NCI-H1436 treated with DMSO at 0.1 percent for 48 hours (cell line): ENCODE measurements around the gene MRPL19.
"Not testable (repeated sequence)": the region's sequence is repeated elsewhere in the genome, so short reads cannot be mapped to it uniquely, and the experiment has no call there.

Experiments used
- DNase-seq: peaks from one replicate; lab custom pipeline; 2025; lab: John Stamatoyannopoulos, UW

The MRPL19 gene

GRCh38 chr2:75667884-75668283 is 21.3 kb downstream of the MRPL19 start:
- no peak for DNase-seq

DNA sequence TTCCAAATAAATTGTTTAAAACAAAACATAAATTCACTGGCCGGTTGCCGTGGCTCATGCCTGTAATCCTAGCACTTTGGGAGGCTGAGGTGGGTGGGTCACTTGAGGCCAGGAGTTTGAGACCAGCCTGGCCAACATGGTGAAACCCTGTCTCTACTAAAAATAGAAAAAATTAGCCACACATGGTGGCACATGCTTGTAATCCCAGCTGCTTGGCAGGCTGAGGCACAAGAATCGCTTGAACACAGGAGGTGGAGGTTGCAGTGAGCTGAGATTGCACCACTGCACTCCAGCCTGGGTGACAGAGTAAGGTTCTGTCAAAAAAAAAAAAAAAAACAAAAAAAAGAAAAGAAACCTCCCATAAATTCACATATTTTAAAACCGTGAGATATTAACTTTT is 28.8 kb downstream of the MRPL19 start:
- DNase-seq = not testable (repeated sequence)

- no peak for DNase-seq
Observed at GRCh38 chr2:75675908-75676307, 29.3 kb downstream of the MRPL19 start.

- no peak for DNase-seq
Observed at GRCh38 chr2:75676464-75676863, 29.9 kb downstream of the MRPL19 start.

- no peak for DNase-seq
Observed at GRCh38 chr2:75679556-75679955, 33.0 kb downstream of the MRPL19 start.

- no peak for DNase-seq
Observed at GRCh38 chr2:75680402-75680801, 33.8 kb downstream of the MRPL19 start.

GRCh38 chr2:75683430-75683829 is 36.8 kb downstream of the MRPL19 start:
- not testable (repeated sequence) for DNase-seq

DNA sequence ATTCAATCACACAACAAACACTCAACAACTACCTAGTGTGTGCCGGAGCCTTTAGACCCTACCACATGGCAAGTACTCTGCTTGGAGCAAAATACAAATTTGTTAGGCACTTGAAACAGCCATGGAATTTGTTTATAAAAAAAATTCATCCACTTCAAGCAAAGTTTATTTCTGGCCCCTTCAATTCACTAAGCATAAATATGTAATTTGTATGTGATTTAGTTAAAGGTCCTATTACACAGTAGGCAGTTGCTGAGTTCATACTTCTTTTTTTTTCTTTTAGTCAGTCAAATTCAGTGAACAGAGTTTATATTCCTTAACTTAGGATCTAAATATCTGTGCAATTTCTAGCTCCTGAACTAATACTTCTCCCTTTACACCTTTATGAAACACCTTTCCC is 41.6 kb downstream of the MRPL19 start:
- no peak for DNase-seq

DNA sequence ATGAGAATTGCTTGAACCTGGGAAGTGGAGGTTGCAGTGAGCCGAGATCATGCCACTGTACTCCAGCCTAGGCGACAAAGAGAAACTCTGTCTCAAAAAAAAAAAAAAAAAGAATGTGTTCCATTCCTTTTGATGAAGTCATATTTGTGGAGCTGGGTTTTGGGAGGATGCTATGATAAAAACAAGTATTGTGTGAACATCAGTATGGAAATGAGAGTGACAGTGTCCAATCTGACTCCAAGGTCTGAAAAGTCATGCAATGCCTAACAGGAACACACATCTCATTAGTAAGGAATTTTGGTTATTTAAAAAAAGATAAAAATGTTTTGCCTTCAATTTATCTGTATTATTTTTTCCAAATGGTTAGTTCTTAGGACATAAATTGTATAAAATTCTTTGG is 52.3 kb downstream of the MRPL19 start:
- DNase-seq = no peak

GRCh38 chr2:75702593-75702992 is 56.0 kb downstream of the MRPL19 start:
- no peak for DNase-seq

GRCh38 chr2:75703589-75704287 is 57.2 kb downstream of the MRPL19 start:
- DNase-seq = no peak

DNA sequence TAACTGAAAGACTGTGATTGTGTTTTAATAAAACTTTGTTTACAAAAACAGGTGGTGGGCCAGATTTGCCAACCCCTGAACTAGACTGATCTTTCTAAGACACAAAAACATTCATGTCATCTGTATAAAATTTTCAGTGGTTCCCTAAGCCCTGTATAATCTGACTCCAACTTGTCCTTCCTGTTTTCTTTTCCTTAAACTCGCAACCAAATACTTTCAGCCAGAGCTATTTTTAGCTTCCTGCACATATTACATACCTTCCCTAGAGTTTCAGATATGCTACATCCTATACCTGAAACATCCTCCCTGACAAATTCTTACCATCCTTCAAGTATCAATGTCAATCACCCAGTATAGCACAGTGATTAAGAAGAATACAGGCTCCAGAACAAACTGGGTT is 59.3 kb downstream of the MRPL19 start:
- DNase-seq = no peak

- DNase-seq = no peak
Observed at GRCh38 chr2:75707901-75708300, 61.3 kb downstream of the MRPL19 start.

DNA sequence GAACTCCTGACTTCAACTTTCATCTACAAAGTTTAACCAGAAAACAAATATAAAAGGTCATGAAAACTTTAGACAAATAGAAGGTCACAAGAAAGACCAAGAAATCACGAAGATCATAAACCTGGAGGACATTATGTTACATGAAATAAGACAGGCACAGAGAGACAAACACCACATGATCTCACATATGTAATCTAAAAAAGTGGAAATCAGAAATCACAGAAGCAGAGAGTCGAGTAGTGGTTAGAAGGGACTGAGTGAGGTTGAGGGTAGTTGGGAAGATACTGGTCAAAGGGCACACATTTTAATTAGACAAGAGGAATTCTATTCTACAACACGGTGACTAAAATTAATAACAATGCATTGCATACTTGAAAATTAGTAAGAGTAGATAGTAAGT is 62.7 kb downstream of the MRPL19 start:
- DNase-seq = no peak

DNA sequence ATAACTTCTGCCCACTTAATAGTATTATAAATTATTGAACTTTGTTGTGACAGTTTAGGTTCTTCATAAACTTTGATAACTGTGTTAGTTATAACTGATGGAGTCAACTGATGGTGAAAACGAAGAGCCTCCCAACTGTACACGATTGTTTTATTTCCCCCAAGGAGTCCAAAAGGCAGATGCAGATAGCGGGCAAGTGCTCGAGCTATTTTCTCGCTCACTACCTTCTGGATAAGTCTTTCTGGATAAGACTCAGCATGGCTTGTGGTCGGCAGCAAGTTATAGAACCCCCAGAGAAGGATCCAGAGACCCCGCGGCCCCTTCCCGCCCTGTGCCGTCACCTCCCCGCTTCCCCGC is 63.6 kb downstream of the MRPL19 start:
- DNase-seq = no peak

GRCh38 chr2:75710577-75711253 is 64.1 kb downstream of the MRPL19 start, which contains the start of gene GCFC2:
Gene GCFC2, minus strand, starts transcription at chr2:75710915. Its CDS starts 60 bp downstream, at chr2:75710855.
- DNase-seq = peak; percentile 34

DNA sequence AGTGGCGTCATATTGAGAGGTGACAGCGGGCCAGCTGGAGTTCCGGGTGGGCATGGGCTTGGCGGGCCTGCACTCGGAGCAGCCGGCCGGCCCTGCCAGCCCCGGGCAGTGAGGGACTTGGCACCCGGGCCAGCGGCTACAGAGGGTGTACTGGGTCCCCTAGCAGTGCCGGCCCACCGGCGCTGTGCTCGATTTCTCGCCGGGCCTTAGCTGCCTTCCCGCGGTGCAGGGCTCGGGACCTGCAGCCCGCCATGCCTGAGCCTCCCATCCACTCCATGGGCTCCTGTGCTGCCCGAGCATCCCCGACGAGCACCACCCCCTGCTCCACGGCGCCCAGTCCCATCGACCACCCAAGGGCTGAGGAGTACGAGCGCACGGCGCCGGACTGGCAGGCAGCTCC is 65.0 kb downstream of the MRPL19 start:
- DNase-seq = not testable (repeated sequence)

- no peak for DNase-seq
Observed at GRCh38 chr2:75716406-75716805, 69.8 kb downstream of the MRPL19 start.

GRCh38 chr2:75719616-75720015 is 73.0 kb downstream of the MRPL19 start:
- DNase-seq = no peak

DNA sequence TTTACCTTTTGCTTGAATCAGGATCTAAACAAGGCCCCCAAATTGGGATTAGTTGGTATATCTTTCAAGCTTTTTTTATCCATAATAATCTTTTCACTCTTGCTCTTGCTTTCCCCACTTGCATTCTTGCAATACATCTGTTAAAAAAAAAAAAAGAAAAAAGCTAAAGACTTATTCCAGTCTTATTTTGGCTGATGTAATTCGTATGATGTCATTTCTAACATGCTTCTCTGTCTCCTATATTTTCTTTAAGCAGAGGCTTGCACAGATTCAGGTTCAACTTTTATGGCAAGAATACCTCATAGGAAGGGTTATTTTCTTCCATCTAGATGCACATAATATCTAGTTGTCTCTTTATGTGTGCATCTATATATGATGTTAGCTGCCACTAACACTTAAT is 73.9 kb downstream of the MRPL19 start:
- DNase-seq = no peak

GRCh38 chr2:75722687-75723086 is 76.1 kb downstream of the MRPL19 start:
- no peak for DNase-seq

DNA sequence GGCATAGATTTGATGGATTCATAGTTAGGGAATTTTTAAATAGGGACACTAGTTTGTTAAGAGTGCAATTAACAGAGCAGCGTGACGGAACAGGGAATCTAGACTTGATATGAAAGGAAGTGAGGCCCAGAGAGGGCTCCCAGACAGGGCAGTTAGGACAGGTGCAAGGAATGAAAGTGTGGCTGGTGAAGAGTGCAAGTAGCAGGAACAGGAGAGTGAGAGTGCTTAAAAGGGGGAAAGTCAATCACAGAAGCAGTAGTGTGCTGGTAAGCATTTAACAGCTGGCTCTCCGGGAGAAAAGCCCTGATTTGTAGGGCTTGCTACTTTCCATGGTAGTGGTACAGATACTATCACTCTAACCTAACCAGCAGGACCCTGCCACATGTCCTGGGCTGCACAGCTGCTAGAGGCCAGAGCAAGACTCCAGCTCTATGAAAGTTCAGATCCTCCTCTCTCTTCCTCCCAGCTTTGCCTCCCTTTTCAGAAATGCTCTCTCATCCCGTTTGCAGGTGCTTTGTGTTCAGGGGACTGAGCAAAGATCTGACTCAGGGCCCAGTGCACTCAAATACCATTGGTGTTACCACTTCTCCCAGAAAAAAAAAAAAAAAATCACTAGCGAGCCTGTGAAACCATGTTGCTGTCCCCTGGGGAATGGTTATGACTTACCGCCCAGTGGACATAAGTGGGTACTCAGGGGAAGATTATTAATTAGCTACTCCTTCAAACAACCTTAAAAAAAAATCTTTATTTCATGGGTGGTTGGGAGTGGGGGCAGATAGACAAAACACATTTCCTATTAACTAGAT is 82.2 kb downstream of the MRPL19 start:
- no peak for DNase-seq

DNA sequence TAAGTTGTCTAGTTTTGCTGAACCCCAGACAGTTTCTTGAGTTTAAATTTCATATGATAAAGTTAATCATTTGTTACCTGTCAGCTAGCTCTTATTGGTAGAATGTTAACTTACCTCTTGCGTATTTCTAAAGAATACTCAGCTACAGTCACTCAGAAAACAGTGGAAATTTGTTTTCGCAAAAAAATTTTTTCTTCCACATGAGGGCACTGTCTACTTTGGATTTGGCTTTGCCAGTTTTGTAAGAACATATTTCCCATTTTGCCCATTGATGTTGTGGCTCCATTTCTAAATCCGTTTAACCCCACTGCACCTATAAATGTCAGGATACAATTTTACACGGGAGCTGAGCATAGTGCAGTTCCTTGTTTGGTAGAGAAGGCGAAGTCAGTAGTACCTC is 83.3 kb downstream of the MRPL19 start:
- no peak for DNase-seq
